Liver (tissue), 3 donors: ENCODE results near the gene TMEM183A.

Experiments used
- CTCF ChIP-seq: fragments of 150-350 bp; IDR thresholded peaks from 2 replicates; pipeline ENCODE4 v1.5.1; 2017; ENCODE audit warnings: improper control_type of control experiment, low read depth, low read length; ENCODE audit not compliant: missing input control
- EGR1 ChIP-seq, 2 donors: IDR thresholded peaks; 2 replicates each; pipeline ENCODE4 v1.6.1; 2016 to 2018; ENCODE audit warnings: antibody characterized with exemption in 2 of 2, low read depth in 2 of 2
- GABPA ChIP-seq, 2 donors: IDR thresholded peaks in 1 of 2; conservative IDR thresholded peaks in 1 of 2; 2 replicates each; pipeline ENCODE4 v1.6.1; 2016; ENCODE audit warnings: antibody characterized with exemption in 2 of 2, mild to moderate bottlenecking in 1 of 2, moderate library complexity in 1 of 2
- HNF4A ChIP-seq, 2 donors: conservative IDR thresholded peaks; 2 replicates each; pipeline ENCODE4 v1.6.1; 2016; ENCODE audit warnings: antibody characterized with exemption in 2 of 2, mild to moderate bottlenecking in 2 of 2
- JUND ChIP-seq, 2 donors: IDR thresholded peaks; 2 replicates each; pipeline ENCODE4 v1.6.1; 2016; ENCODE audit warnings: antibody characterized with exemption in 2 of 2
- MAX ChIP-seq: IDR thresholded peaks from 2 replicates; pipeline ENCODE4 v1.6.1; 2016; ENCODE audit warnings: antibody characterized with exemption
- RAD21 ChIP-seq, 2 donors: IDR thresholded peaks; 2 replicates each; pipeline ENCODE4 v1.6.1; 2016; ENCODE audit warnings: antibody characterized with exemption in 2 of 2, mild to moderate bottlenecking in 2 of 2
- REST ChIP-seq: IDR thresholded peaks from 2 replicates; pipeline ENCODE4 v1.6.1; 2016; ENCODE audit warnings: antibody characterized with exemption, mild to moderate bottlenecking
- RXRA ChIP-seq, 2 donors: IDR thresholded peaks; 2 replicates each; pipeline ENCODE4 v1.6.1; 2017 to 2018; ENCODE audit warnings: antibody characterized with exemption in 2 of 2, mild to moderate bottlenecking in 1 of 2
- SP1 ChIP-seq: IDR thresholded peaks from 2 replicates; pipeline ENCODE4 v1.6.1; 2018; ENCODE audit warnings: antibody characterized with exemption, mild to moderate bottlenecking
- TAF1 ChIP-seq: conservative IDR thresholded peaks from 2 replicates; pipeline ENCODE4 v1.6.1; 2016; ENCODE audit warnings: antibody characterized with exemption, mild to moderate bottlenecking
- YY1 ChIP-seq: IDR thresholded peaks from 2 replicates; pipeline ENCODE4 v1.6.1; 2016; ENCODE audit warnings: antibody characterized with exemption, mild to moderate bottlenecking
- ZBTB33 ChIP-seq: IDR thresholded peaks from 2 replicates; pipeline ENCODE4 v1.6.1; 2016; ENCODE audit warnings: antibody characterized with exemption
- donor health status: healthy.
- donor health status: healthy.

- TF ChIP-seq RAD21 (IDR thresholded peaks at IDR 0.05): no peak
- TF ChIP-seq REST: no peak
- no peak for TF ChIP-seq CTCF
- no peak for TF ChIP-seq GABPA (IDR thresholded peaks at IDR 0.05 in 1 of 2, conservative IDR thresholded peaks at IDR 0.05 in 1 of 2)
- TF ChIP-seq TAF1: no peak
- no peak for TF ChIP-seq EGR1 (IDR thresholded peaks at IDR 0.05; ENCODE audit: low read depth in 2 of 2)
- TF ChIP-seq YY1: no peak
- no peak for TF ChIP-seq MAX
- TF ChIP-seq RXRA (IDR thresholded peaks at IDR 0.05): no peak
- no peak for TF ChIP-seq HNF4A (conservative IDR thresholded peaks at IDR 0.05)
- TF ChIP-seq ZBTB33: no peak
- TF ChIP-seq JUND (IDR thresholded peaks at IDR 0.05): no peak
- no peak for TF ChIP-seq SP1
Observed at GRCh38 chr1:203059485-203059884, 52.3 kb downstream of the TMEM183A start.
